Uterus (tissue), 4 donors: ENCODE results near the gene PDYN. TPM values are rescaled to one million over a fixed set of nuclear protein-coding genes. Genes with fewer than 3 reads are reported as not detected.
A peak's percentile ranks its signal among the peaks of the same experiment; 100 is the strongest.

Experiments used
- DNase-seq, 2 donors: peaks; one replicate each; pipeline ENCODE4 v3.0.0-alpha.2; 2019 to 2020
- H3K27ac ChIP-seq, 2 donors: fragments of 200-600 bp; sonication (generic); 1 replicate in 1 of 2; 2 replicates in 1 of 2; pipeline ENCODE4 v1.5.1; 2016 to 2018
- H3K27me3 ChIP-seq, 2 donors: fragments of 200-600 bp; sonication (generic); one replicate each; pipeline ENCODE4 v1.5.1; 2018 to 2019; ENCODE audit warnings: control low read depth in 1 of 2
- H3K36me3 ChIP-seq, 2 donors: fragments of 200-600 bp; sonication (generic); one replicate each; pipeline ENCODE4 v1.5.1; 2019; ENCODE audit warnings: control low read depth in 1 of 2
- H3K4me1 ChIP-seq, 2 donors: fragments of 200-600 bp; sonication (generic); one replicate each; pipeline ENCODE4 v1.5.1; 2018 to 2019; ENCODE audit warnings: control low read depth in 1 of 2
- H3K4me3 ChIP-seq, 2 donors: fragments of 200-600 bp; sonication (generic); 1 replicate in 1 of 2; 2 replicates in 1 of 2; pipeline ENCODE4 v1.5.1; 2018 to 2019; ENCODE audit warnings: mild to moderate bottlenecking in 1 of 2
- H3K9me3 ChIP-seq, 2 donors: fragments of 200-600 bp; sonication (generic); one replicate each; pipeline ENCODE4 v1.5.1; 2019; ENCODE audit warnings: control low read depth in 1 of 2
- CTCF ChIP-seq, 4 experiments: fragments of 200-600 bp in 2 of 4; fragments of 450-650 bp in 2 of 4; sonication (generic) in 2 of 4; IDR thresholded peaks; one replicate each; pipeline ENCODE4 v1.5.1; 2016 to 2019; ENCODE audit warnings: antibody characterized with exemption in 4 of 4, mild to moderate bottlenecking in 2 of 4, moderate library complexity in 1 of 4
- POLR2A ChIP-seq, 2 donors: fragments of 450-650 bp; IDR thresholded peaks; one replicate each; pipeline ENCODE4 v1.6.1; 2016; ENCODE audit warnings: antibody characterized with exemption in 2 of 2, mild to moderate bottlenecking in 1 of 2, moderate library complexity in 1 of 2
- intact Hi-C: fragments of 100-400 bp; cut with DNase I; formaldehyde crosslinking; loops from one replicate; pipeline ENCODE4 v1.15.1; 2023; ENCODE audit warnings: low total_unique reads
- total RNA-seq, 4 donors: library from RNA; depleted of rRNA in 3 of 4; stranded (reverse); fragments of >200 nt in 3 of 4; gene quantifications; one replicate each; pipeline versions ENCODE4 v1.1.0 to v1.2.4, GENCODE V29; 2014 to 2023
- donor health status: DM: yes; HTN: yes; CAD: no.

Gene PDYN
- total RNA-seq, 4 donors from 2014 or later, result not detected

GRCh38 chr20:1942486-1943274 is 51.2 kb downstream of the PDYN start:
- Histone ChIP-seq H3K27ac (no peak overlapping the region), H3K27me3 (no peaks in the 10 kb centered on the region), H3K4me3 (no peak overlapping the region), H3K9me3 (no peaks in the 10 kb centered on the region), H3K4me1 (no peaks in the 10 kb centered on the region), H3K36me3 (no peaks in the 10 kb centered on the region)
- intact Hi-C loops, result no loop called here
- DNase-seq, result no peak
- TF ChIP-seq CTCF (IDR thresholded peaks at IDR 0.05) (no peak), POLR2A (IDR thresholded peaks at IDR 0.05) (no peak)

- H3K36me3 ChIP-seq, result no peaks in the 10 kb centered on the region
- intact Hi-C loops, result no loop called here
- H3K4me1 ChIP-seq, result no peaks in the 10 kb centered on the region
- H3K27me3 ChIP-seq, result no peaks in the 10 kb centered on the region
- H3K27ac ChIP-seq, result no peak overlapping the region
- H3K4me3 ChIP-seq, result no peak overlapping the region
- TF ChIP-seq POLR2A (IDR thresholded peaks at IDR 0.05), result no peak
- TF ChIP-seq CTCF (IDR thresholded peaks at IDR 0.05), result no peak
- no peak for DNase-seq
- H3K9me3 ChIP-seq, result no peaks in the 10 kb centered on the region
Observed at GRCh38 chr20:1942061-1942460, 51.8 kb downstream of the PDYN start.

- Histone ChIP-seq H3K27me3 (no peaks in the 10 kb centered on the region), H3K9me3 (no peaks in the 10 kb centered on the region), H3K36me3 (no peaks in the 10 kb centered on the region), H3K4me3 (no peak overlapping the region), H3K27ac (no peak overlapping the region), H3K4me1 (no peaks in the 10 kb centered on the region)
- intact Hi-C loops, result no loop called here
- TF ChIP-seq POLR2A (IDR thresholded peaks at IDR 0.05), result no peak
- TF ChIP-seq CTCF (IDR thresholded peaks at IDR 0.05), result no peak
- DNase-seq, result peak in 1 of 2 donors; percentile 46
Observed at GRCh38 chr20:1941226-1941625, 52.6 kb downstream of the PDYN start.

- TF ChIP-seq POLR2A (IDR thresholded peaks at IDR 0.05) (no peak), CTCF (IDR thresholded peaks at IDR 0.05) (no peak)
- Histone ChIP-seq H3K27me3 (no peaks in the 10 kb centered on the region), H3K9me3 (no peaks in the 10 kb centered on the region), H3K4me3 (no peak overlapping the region), H3K36me3 (no peaks in the 10 kb centered on the region), H3K4me1 (no peaks in the 10 kb centered on the region), H3K27ac (no peak overlapping the region)
- intact Hi-C loops, result no loop called here
- no peak for DNase-seq
Observed at GRCh38 chr20:1940581-1940980, 53.3 kb downstream of the PDYN start.

GRCh38 chr20:1939270-1939595 is 54.6 kb downstream of the PDYN start:
- intact Hi-C loops, result no loop called here

More at GRCh38 chr20:1939270-1939595, 54.6 kb downstream of the PDYN start:
- H3K36me3 ChIP-seq, result no peaks in the 10 kb centered on the region
- no peak for TF ChIP-seq CTCF (IDR thresholded peaks at IDR 0.05)
- TF ChIP-seq POLR2A (IDR thresholded peaks at IDR 0.05), result no peak
- H3K27ac ChIP-seq, result no peak overlapping the region
- H3K27me3 ChIP-seq, result no peaks in the 10 kb centered on the region
- H3K4me1 ChIP-seq, result no peaks in the 10 kb centered on the region
- no peak overlapping the region for H3K4me3 ChIP-seq
- H3K9me3 ChIP-seq, result no peaks in the 10 kb centered on the region
- no peak for DNase-seq
